Neural cell (in vitro differentiated cells): ENCODE results near the gene KRTAP1-3.

Experiments used
- EZH2 ChIP-seq: fragments of 200-600, 300-800 bp; shearing (Covaris generic), sonication (generic); IDR thresholded peaks from 2 replicates; pipeline ENCODE4 v1.6.1; 2014; ENCODE audit warnings: antibody characterized with exemption, low read length, borderline replicate concordance, mild to moderate bottlenecking; ENCODE audit not compliant: insufficient read depth, poor library complexity, severe bottlenecking
- RAD21 ChIP-seq: fragments of 450-650 bp; conservative IDR thresholded peaks from 2 replicates; pipeline ENCODE4 v1.6.1; 2014; ENCODE audit warnings: antibody characterized with exemption, mild to moderate bottlenecking, moderate library complexity
- TF ChIP-seq, protein P1 (sequence below): IDR thresholded peaks from 2 replicates; pipeline ENCODE4 v1.6.1; 2012; ENCODE audit warnings: borderline replicate concordance
- TF ChIP-seq, protein P2 (sequence below): fragments of 450-650 bp; IDR thresholded peaks from 2 replicates; pipeline ENCODE4 v1.5.1; 2014; ENCODE audit warnings: antibody characterized with exemption, mild to moderate bottlenecking, moderate library complexity; ENCODE audit not compliant: poor library complexity, severe bottlenecking

GRCh38 chr17:41057547-41057946 is 22.9 kb upstream of the KRTAP1-3 start:
- TF ChIP-seq, protein P1, sequence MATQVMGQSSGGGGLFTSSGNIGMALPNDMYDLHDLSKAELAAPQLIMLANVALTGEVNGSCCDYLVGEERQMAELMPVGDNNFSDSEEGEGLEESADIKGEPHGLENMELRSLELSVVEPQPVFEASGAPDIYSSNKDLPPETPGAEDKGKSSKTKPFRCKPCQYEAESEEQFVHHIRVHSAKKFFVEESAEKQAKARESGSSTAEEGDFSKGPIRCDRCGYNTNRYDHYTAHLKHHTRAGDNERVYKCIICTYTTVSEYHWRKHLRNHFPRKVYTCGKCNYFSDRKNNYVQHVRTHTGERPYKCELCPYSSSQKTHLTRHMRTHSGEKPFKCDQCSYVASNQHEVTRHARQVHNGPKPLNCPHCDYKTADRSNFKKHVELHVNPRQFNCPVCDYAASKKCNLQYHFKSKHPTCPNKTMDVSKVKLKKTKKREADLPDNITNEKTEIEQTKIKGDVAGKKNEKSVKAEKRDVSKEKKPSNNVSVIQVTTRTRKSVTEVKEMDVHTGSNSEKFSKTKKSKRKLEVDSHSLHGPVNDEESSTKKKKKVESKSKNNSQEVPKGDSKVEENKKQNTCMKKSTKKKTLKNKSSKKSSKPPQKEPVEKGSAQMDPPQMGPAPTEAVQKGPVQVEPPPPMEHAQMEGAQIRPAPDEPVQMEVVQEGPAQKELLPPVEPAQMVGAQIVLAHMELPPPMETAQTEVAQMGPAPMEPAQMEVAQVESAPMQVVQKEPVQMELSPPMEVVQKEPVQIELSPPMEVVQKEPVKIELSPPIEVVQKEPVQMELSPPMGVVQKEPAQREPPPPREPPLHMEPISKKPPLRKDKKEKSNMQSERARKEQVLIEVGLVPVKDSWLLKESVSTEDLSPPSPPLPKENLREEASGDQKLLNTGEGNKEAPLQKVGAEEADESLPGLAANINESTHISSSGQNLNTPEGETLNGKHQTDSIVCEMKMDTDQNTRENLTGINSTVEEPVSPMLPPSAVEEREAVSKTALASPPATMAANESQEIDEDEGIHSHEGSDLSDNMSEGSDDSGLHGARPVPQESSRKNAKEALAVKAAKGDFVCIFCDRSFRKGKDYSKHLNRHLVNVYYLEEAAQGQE = no peak
- TF ChIP-seq EZH2 (no peak), RAD21 (no peak)
- TF ChIP-seq, protein P2, sequence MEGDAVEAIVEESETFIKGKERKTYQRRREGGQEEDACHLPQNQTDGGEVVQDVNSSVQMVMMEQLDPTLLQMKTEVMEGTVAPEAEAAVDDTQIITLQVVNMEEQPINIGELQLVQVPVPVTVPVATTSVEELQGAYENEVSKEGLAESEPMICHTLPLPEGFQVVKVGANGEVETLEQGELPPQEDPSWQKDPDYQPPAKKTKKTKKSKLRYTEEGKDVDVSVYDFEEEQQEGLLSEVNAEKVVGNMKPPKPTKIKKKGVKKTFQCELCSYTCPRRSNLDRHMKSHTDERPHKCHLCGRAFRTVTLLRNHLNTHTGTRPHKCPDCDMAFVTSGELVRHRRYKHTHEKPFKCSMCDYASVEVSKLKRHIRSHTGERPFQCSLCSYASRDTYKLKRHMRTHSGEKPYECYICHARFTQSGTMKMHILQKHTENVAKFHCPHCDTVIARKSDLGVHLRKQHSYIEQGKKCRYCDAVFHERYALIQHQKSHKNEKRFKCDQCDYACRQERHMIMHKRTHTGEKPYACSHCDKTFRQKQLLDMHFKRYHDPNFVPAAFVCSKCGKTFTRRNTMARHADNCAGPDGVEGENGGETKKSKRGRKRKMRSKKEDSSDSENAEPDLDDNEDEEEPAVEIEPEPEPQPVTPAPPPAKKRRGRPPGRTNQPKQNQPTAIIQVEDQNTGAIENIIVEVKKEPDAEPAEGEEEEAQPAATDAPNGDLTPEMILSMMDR = no peak
